Stimulated activated CD4-positive, alpha-beta T cell treated with anti-CD3 and anti-CD28 coated beads, TNF-alpha, amount 100 ng/mL, for 4 hours (primary cell): ENCODE measurements around the gene HSD17B4.
"Not testable (repeated sequence)": the region's sequence is repeated elsewhere in the genome, so short reads cannot be mapped to it uniquely, and the experiment has no call there.

ENCODE experiments used
- DNase-seq, 3 experiments: peaks; one replicate each; pipeline ENCODE4 v3.0.0-alpha.2; 2020; ENCODE audit warnings: low read depth in 3 of 3

The HSD17B4 gene

GRCh38 chr5:119432674-119433237 lies 19.5 kb upstream of the HSD17B4 start:
- not testable (repeated sequence) for DNase-seq

GRCh38 chr5:119435436-119436132 lies 16.7 kb upstream of the HSD17B4 start:
- peak; percentile 51 to 57 (median 57) for DNase-seq

GRCh38 chr5:119437785-119438586 lies 14.3 kb upstream of the HSD17B4 start:
- not testable (repeated sequence) for DNase-seq

- not testable (repeated sequence) for DNase-seq
Measured at GRCh38 chr5:119438587-119438917, 13.7 kb upstream of the HSD17B4 start.

GRCh38 chr5:119439140-119439631 lies 13.1 kb upstream of the HSD17B4 start:
- no peak for DNase-seq

GRCh38 chr5:119439632-119440031 lies 12.7 kb upstream of the HSD17B4 start:
- not testable (repeated sequence) for DNase-seq

- not testable (repeated sequence) for DNase-seq
Measured at GRCh38 chr5:119444643-119445042, 7.7 kb upstream of the HSD17B4 start.

GRCh38 chr5:119445544-119445943 lies 6.8 kb upstream of the HSD17B4 start:
- no peak for DNase-seq

- no peak for DNase-seq
Measured at GRCh38 chr5:119449882-119450281, 2.4 kb upstream of the HSD17B4 start.

- not testable (repeated sequence) for DNase-seq
Measured at GRCh38 chr5:119450627-119451026, 1.7 kb upstream of the HSD17B4 start.

GRCh38 chr5:119451561-119451960 lies 736 bp upstream of the HSD17B4 start:
- DNase-seq = no peak

- DNase-seq = no peak
Measured at GRCh38 chr5:119452060-119452372, 281 bp upstream of the HSD17B4 start.

GRCh38 chr5:119453040-119453373 lies 710 bp downstream of the HSD17B4 start:
- no peak for DNase-seq

GRCh38 chr5:119454171-119454570 lies 1.9 kb downstream of the HSD17B4 start:
- no peak for DNase-seq

GRCh38 chr5:119458911-119459632 lies 6.8 kb downstream of the HSD17B4 start:
- DNase-seq = no peak

GRCh38 chr5:119465640-119466039 lies 13.3 kb downstream of the HSD17B4 start:
- DNase-seq = no peak

GRCh38 chr5:119468286-119468685 lies 16.0 kb downstream of the HSD17B4 start:
- no peak for DNase-seq

GRCh38 chr5:119470105-119470763 lies 17.9 kb downstream of the HSD17B4 start:
- DNase-seq = no peak

- DNase-seq = no peak
Measured at GRCh38 chr5:119470851-119471451, 18.7 kb downstream of the HSD17B4 start.

- DNase-seq = no peak
Measured at GRCh38 chr5:119473241-119473640, 20.9 kb downstream of the HSD17B4 start.

GRCh38 chr5:119476341-119476740 lies 24.0 kb downstream of the HSD17B4 start:
- no peak for DNase-seq
